Spleen (tissue), 7 donors: ENCODE measurements around the gene PSMA3.

Experiments
- POLR2A ChIP-seq, 3 donors: fragments of 450-650 bp; IDR thresholded peaks; one replicate each; pipeline ENCODE4 v1.5.1; 2017; ENCODE audit warnings: antibody characterized with exemption in 3 of 3, mild to moderate bottlenecking in 1 of 3
- TF ChIP-seq, protein P1 (sequence below), 11 experiments: fragments of 200-600 bp in 7 of 11; fragments of 450-650 bp in 4 of 11; sonication (generic) in 4 of 11; IDR thresholded peaks in 8 of 11; conservative IDR thresholded peaks in 3 of 11; 1 replicate in 7 of 11; 2 replicates in 4 of 11; pipeline versions ENCODE4 v1.4.0 to v1.8.0; 2016 to 2021; ENCODE audit warnings: antibody characterized with exemption in 11 of 11, inconsistent platforms in 4 of 11, mild to moderate bottlenecking in 1 of 11
- donor health status: DM: no; HTN: no; CAD: no; lungs with moderate emphysema.
- donor health status: DM: no; HTN: no; CAD: no.
- donor health status: DM: no; HTN: no; CAD: no.

DNA sequence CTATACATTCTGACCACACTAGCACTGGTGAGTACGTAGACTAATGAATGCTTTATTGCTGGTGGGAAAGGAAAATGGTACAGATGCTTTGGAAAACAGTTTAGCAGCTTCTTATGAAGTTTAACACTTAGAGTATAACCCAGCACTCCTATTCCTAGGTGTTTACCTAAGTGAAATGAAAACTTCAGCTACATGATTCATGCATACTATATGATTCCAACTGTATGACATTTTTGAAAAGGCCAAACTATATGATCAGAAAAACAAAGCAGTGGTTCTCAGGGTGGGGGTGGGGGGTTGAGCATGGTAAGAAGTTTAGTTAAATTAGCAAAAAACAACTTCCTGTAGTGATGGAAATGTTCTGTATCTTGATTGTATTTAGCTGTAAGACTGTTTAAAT lies 31.6 kb downstream of the PSMA3 start:
- no peak for TF ChIP-seq POLR2A (IDR thresholded peaks at IDR 0.05)
- TF ChIP-seq, protein P1, sequence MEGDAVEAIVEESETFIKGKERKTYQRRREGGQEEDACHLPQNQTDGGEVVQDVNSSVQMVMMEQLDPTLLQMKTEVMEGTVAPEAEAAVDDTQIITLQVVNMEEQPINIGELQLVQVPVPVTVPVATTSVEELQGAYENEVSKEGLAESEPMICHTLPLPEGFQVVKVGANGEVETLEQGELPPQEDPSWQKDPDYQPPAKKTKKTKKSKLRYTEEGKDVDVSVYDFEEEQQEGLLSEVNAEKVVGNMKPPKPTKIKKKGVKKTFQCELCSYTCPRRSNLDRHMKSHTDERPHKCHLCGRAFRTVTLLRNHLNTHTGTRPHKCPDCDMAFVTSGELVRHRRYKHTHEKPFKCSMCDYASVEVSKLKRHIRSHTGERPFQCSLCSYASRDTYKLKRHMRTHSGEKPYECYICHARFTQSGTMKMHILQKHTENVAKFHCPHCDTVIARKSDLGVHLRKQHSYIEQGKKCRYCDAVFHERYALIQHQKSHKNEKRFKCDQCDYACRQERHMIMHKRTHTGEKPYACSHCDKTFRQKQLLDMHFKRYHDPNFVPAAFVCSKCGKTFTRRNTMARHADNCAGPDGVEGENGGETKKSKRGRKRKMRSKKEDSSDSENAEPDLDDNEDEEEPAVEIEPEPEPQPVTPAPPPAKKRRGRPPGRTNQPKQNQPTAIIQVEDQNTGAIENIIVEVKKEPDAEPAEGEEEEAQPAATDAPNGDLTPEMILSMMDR (IDR thresholded peaks at IDR 0.05 in 8 of 11, conservative IDR thresholded peaks at IDR 0.05 in 3 of 11): no peak
